Right lobe of liver (tissue), 4 donors: Measurements from ENCODE around the gene ASCC3.

Experiments
- POLR2A ChIP-seq: fragments of 450-650 bp; IDR thresholded peaks from one replicate; pipeline ENCODE4 v1.6.1; 2017; ENCODE audit warnings: antibody characterized with exemption, mild to moderate bottlenecking
- TF ChIP-seq, protein P1 (sequence below), 4 donors: fragments of 200-600 bp in 3 of 4; fragments of 450-650 bp in 1 of 4; IDR thresholded peaks; one replicate each; pipeline versions ENCODE4 v1.5.1 to v1.8.0; 2016 to 2022; ENCODE audit warnings: antibody characterized with exemption in 4 of 4, mild to moderate bottlenecking in 2 of 4
- donor health status: DM: no; HTN: no; CAD: no.
- donor health status: DM: no; HTN: no; CAD: no.
- donor health status: DM: no; HTN: yes; CAD: no.

DNA sequence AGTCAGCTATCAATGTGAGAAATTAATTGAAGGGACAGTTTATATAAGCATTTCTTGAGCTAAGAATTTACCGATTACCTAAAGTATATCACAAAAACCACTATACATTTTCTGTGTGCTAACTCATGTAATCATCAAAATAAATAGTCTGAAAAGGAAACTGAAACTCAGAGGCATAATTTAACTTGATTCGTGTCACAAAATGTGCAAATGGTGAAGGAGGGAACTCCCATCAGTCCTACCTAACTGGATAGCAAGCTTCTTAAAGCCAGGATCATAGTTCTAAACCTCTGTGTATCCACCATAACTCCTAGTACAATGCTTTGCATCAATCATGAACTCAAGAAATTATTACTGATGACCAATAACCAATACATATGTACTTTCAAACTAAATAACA is 91.0 kb downstream of the ASCC3 start:
- TF ChIP-seq, protein P1, sequence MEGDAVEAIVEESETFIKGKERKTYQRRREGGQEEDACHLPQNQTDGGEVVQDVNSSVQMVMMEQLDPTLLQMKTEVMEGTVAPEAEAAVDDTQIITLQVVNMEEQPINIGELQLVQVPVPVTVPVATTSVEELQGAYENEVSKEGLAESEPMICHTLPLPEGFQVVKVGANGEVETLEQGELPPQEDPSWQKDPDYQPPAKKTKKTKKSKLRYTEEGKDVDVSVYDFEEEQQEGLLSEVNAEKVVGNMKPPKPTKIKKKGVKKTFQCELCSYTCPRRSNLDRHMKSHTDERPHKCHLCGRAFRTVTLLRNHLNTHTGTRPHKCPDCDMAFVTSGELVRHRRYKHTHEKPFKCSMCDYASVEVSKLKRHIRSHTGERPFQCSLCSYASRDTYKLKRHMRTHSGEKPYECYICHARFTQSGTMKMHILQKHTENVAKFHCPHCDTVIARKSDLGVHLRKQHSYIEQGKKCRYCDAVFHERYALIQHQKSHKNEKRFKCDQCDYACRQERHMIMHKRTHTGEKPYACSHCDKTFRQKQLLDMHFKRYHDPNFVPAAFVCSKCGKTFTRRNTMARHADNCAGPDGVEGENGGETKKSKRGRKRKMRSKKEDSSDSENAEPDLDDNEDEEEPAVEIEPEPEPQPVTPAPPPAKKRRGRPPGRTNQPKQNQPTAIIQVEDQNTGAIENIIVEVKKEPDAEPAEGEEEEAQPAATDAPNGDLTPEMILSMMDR (IDR thresholded peaks at IDR 0.05) = no peak
- TF ChIP-seq POLR2A = no peak
